K562 (cell line): ENCODE results near the gene NEB. TPM values are rescaled to one million over a fixed set of nuclear protein-coding genes. Genes with fewer than 3 reads are reported as not detected.

Source experiments
- ATF1 ChIP-seq, 2 experiments: fragments of 450-650 bp in 1 of 2; IDR thresholded peaks; 2 replicates each; pipeline ENCODE4 v1.6.1; 2016; ENCODE audit warnings: missing compliant biosample characterization in 1 of 2, missing genetic modification characterization in 1 of 2
- BRD9 ChIP-seq: fragments of 450-650 bp; IDR thresholded peaks from 2 replicates; pipeline ENCODE4 v1.6.1; 2018; ENCODE audit warnings: low read depth; ENCODE audit not compliant: partially characterized antibody
- CBFA2T2 ChIP-seq: fragments of 450-650 bp; conservative IDR thresholded peaks from 2 replicates; pipeline ENCODE4 v1.6.1; 2017; ENCODE audit warnings: mild to moderate bottlenecking
- CBX5 ChIP-seq: IDR thresholded peaks from 2 replicates; pipeline ENCODE4 v1.6.1; 2014; ENCODE audit warnings: low read depth, borderline replicate concordance
- DPF2 ChIP-seq: fragments of 450-650 bp; IDR thresholded peaks from 2 replicates; pipeline ENCODE4 v1.6.1; 2016
- ETV5 ChIP-seq: sonication (generic); formaldehyde crosslinking; IDR thresholded peaks from 2 replicates; pipeline ENCODE4 v1.4.0; 2020; ENCODE audit warnings: low read depth, mild to moderate bottlenecking, missing genetic modification reagents
- MBD2 ChIP-seq: sonication (generic); IDR thresholded peaks from 2 replicates; pipeline ENCODE4 v1.6.1; 2016; ENCODE audit warnings: low read depth, borderline replicate concordance
- NFE2 ChIP-seq: IDR thresholded peaks from 2 replicates; pipeline ENCODE4 v1.6.1; 2014; ENCODE audit warnings: antibody characterized with exemption, low read depth
- NFRKB ChIP-seq: fragments of 450-650 bp; IDR thresholded peaks from 2 replicates; pipeline ENCODE4 v1.6.1; 2016; ENCODE audit warnings: low read depth
- PHB ChIP-seq: fragments of 250-450 bp; sonication (Bioruptor Pico); IDR thresholded peaks from 2 replicates; pipeline ENCODE4 v1.5.0; 2021
- PHF21A ChIP-seq: fragments of 450-650 bp; IDR thresholded peaks from 2 replicates; pipeline ENCODE4 v1.6.1; 2017; ENCODE audit warnings: low read depth, borderline replicate concordance
- RBM15 ChIP-seq: fragments of 200-400 bp; formaldehyde crosslinking; IDR thresholded peaks from 2 replicates; pipeline ENCODE4 v1.6.1; 2018; ENCODE audit warnings: mild to moderate bottlenecking, low read length, moderate library complexity; ENCODE audit not compliant: insufficient read depth
- SAP30 ChIP-seq: fragments of 200-600 bp; sonication (generic); IDR thresholded peaks from 2 replicates; pipeline ENCODE4 v1.6.1; 2012; ENCODE audit warnings: borderline replicate concordance, low read depth, mild to moderate bottlenecking, moderate library complexity, low read length, control low read depth, inconsistent platforms; ENCODE audit not compliant: insufficient read depth, poor library complexity, severe bottlenecking
- SIN3B ChIP-seq: fragments of 450-650 bp; IDR thresholded peaks from 2 replicates; pipeline ENCODE4 v1.6.1; 2017; ENCODE audit warnings: low read depth, mild to moderate bottlenecking, moderate library complexity
- SIRT6 ChIP-seq: IDR thresholded peaks from one replicate; pipeline ENCODE4 v1.6.1; 2012; ENCODE audit warnings: low read depth, mild to moderate bottlenecking, control low read depth, inconsistent platforms, low read length, moderate library complexity
- SNIP1 ChIP-seq: fragments of 450-650 bp; IDR thresholded peaks from 2 replicates; pipeline ENCODE4 v1.7.1; 2017; ENCODE audit warnings: low read depth, mild to moderate bottlenecking
- SOX6 ChIP-seq: fragments of 450-650 bp; IDR thresholded peaks from 2 replicates; pipeline ENCODE4 v1.6.1; 2014; ENCODE audit warnings: mild to moderate bottlenecking
- SPI1 ChIP-seq: IDR thresholded peaks from 2 replicates; pipeline ENCODE4 v1.6.1; 2011; ENCODE audit warnings: low read depth, low read length, control low read depth, borderline replicate concordance
- TBL1XR1 ChIP-seq, 2 experiments: IDR thresholded peaks; 2 replicates each; pipeline ENCODE4 v1.6.1; 2012; ENCODE audit warnings: improper control_type of control experiment in 2 of 2, low read length in 2 of 2, mild to moderate bottlenecking in 1 of 2
- TCF3 ChIP-seq: sonication (generic); formaldehyde crosslinking; IDR thresholded peaks from 2 replicates; pipeline ENCODE4 v1.4.0; 2020; ENCODE audit warnings: mild to moderate bottlenecking, missing genetic modification reagents
- ZBTB17 ChIP-seq: fragments of 450-650 bp; formaldehyde crosslinking; IDR thresholded peaks from 2 replicates; pipeline ENCODE4 v1.4.0; 2020; ENCODE audit warnings: mild to moderate bottlenecking
- ZBTB26 ChIP-seq: fragments of 450-650 bp; formaldehyde crosslinking; IDR thresholded peaks from 2 replicates; pipeline ENCODE4 v1.4.0; 2022; ENCODE audit warnings: missing genetic modification characterization
- ZNF12 ChIP-seq: sonication (generic); formaldehyde crosslinking; IDR thresholded peaks from 2 replicates; pipeline ENCODE4 v1.4.0; 2020; ENCODE audit warnings: mild to moderate bottlenecking, missing genetic modification reagents
- ZNF584 ChIP-seq: fragments of 200-800 bp; sonication (Bioruptor generic); IDR thresholded peaks from 2 replicates; pipeline ENCODE4 v1.6.1; 2016; ENCODE audit warnings: low read depth, mild to moderate bottlenecking, missing genetic modification characterization, missing compliant biosample characterization
- ZNF655 ChIP-seq: fragments of 250-450 bp; sonication (Bioruptor Pico); IDR thresholded peaks from 2 replicates; pipeline ENCODE4 v1.5.0; 2021
- ZSCAN29 ChIP-seq: fragments of 450-650 bp; IDR thresholded peaks from 2 replicates; pipeline ENCODE4 v1.6.1; 2017
- polyA plus RNA-seq, 8 experiments: library from polyadenylated mRNA; depleted of rRNA in 4 of 8; stranded (reverse) in 5 of 8; unstranded in 3 of 8; fragments of >200 nt; fragmentation: Nextera tagmentation in 2 of 8; fragmentation: Illumina TruSeq in 1 of 8; extraction: Ambion mirVana in 2 of 8; extraction: Trizol in 1 of 8; gene quantifications; 2 replicates each; pipeline versions ENCODE4 v1.2.1 to v1.2.3, GENCODE V29; 2011 to 2014; ENCODE audit warnings: inconsistent platforms in 1 of 8, missing spikeins in 1 of 8
- total RNA-seq, 7 experiments: library from RNA; depleted of rRNA in 6 of 7; stranded (reverse); fragments of >200 nt in 6 of 7; fragmentation: Illumina TruSeq in 2 of 7; extraction: Trizol in 2 of 7; gene quantifications; 2 replicates each; pipeline versions ENCODE4 v1.2.1 to v1.2.3, GENCODE V29; 2011 to 2021; ENCODE audit warnings: low replicate concordance in 1 of 7
- TF ChIP-seq, protein P1 (sequence below): fragments of 450-650 bp; IDR thresholded peaks from 2 replicates; pipeline ENCODE4 v1.6.1; 2018; ENCODE audit not compliant: partially characterized antibody

The NEB gene
- total and polyA plus RNA-seq, 9 of the 15 experiments (the other 6 are each of a cell fraction or from before 2014, with no cell fraction given) = 1.7 to 3.8 (median 2.9) TPM

GRCh38 chr2:151651274-151651673 is 83.0 kb downstream of the NEB start (continued):
- no peak for TF ChIP-seq ZNF655 (CRISPR knock-in tag)
- peak; percentile 37; the same call in 1 of the 2 replicates for TF ChIP-seq CBFA2T2
- no peak for TF ChIP-seq BRD9
- TF ChIP-seq SPI1 = no peak
- no peak for TF ChIP-seq SAP30
- TF ChIP-seq TCF3 (CRISPR knock-in tag) = peak; percentile 77
- peak; percentile 46; the same call in 1 of the 2 replicates for TF ChIP-seq ZNF584 (CRISPR knock-in tag)
- peak; percentile 56; the same call in 1 of the 2 replicates for TF ChIP-seq SOX6
- TF ChIP-seq SNIP1 = no peak
- TF ChIP-seq, protein P1, sequence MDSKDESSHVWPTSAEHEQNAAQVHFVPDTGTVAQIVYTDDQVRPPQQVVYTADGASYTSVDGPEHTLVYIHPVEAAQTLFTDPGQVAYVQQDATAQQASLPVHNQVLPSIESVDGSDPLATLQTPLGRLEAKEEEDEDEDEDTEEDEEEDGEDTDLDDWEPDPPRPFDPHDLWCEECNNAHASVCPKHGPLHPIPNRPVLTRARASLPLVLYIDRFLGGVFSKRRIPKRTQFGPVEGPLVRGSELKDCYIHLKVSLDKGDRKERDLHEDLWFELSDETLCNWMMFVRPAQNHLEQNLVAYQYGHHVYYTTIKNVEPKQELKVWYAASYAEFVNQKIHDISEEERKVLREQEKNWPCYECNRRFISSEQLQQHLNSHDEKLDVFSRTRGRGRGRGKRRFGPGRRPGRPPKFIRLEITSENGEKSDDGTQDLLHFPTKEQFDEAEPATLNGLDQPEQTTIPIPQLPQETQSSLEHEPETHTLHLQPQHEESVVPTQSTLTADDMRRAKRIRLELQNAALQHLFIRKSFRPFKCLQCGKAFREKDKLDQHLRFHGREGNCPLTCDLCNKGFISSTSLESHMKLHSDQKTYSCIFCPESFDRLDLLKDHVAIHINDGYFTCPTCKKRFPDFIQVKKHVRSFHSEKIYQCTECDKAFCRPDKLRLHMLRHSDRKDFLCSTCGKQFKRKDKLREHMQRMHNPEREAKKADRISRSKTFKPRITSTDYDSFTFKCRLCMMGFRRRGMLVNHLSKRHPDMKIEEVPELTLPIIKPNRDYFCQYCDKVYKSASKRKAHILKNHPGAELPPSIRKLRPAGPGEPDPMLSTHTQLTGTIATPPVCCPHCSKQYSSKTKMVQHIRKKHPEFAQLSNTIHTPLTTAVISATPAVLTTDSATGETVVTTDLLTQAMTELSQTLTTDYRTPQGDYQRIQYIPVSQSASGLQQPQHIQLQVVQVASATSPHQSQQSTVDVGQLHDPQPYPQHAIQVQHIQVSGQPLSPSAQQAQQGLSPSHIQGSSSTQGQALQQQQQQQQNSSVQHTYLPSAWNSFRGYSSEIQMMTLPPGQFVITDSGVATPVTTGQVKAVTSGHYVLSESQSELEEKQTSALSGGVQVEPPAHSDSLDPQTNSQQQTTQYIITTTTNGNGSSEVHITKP = no peak
- no peak for TF ChIP-seq ATF1 (CRISPR knock-in tag; IDR thresholded peaks at IDR 0.05)
- peak; percentile 19; the same call in 1 of the 2 replicates for TF ChIP-seq ATF1 (tag; IDR thresholded peaks at IDR 0.05)
- no peak for TF ChIP-seq ZBTB26
- no peak for TF ChIP-seq SIN3B
- no peak for TF ChIP-seq NFRKB
- no peak for TF ChIP-seq SIRT6
- no peak for TF ChIP-seq MBD2
- TF ChIP-seq ZSCAN29 = no peak
- peak; percentile 49; the same call in 1 of the 2 replicates for TF ChIP-seq NFE2
- no peak for TF ChIP-seq ZNF12 (CRISPR knock-in tag)
- no peak for TF ChIP-seq ZBTB17 (CRISPR knock-in tag)
- TF ChIP-seq TBL1XR1 (IDR thresholded peaks at IDR 0.05; ENCODE audit: low read length in 2 of 2) = peak in 1 of 2 experiments; percentile 73; a peak in 2 of 4 replicates
- peak; percentile 61 for TF ChIP-seq DPF2
- no peak for TF ChIP-seq PHF21A
- TF ChIP-seq CBX5 = no peak
- TF ChIP-seq RBM15 = no peak
- TF ChIP-seq ETV5 (CRISPR knock-in tag) = no peak
- no peak for TF ChIP-seq PHB (CRISPR knock-in tag)
